GM19239 (cell line): Measurements from ENCODE around the gene MTRR.

Experiments
- DNase-seq: peaks from one replicate; pipeline ENCODE4 v3.0.0; 2011; ENCODE audit warnings: low spot score; ENCODE audit not compliant: insufficient read length
- FAIRE-seq: peaks from 2 replicates; lab custom pipeline; 2011; peaks lifted over from hg19 to GRCh38; lab: Jason Lieb, UNC

The MTRR gene

GRCh38 chr5:7930011-7930410 lies 61.1 kb downstream of the MTRR start:
- FAIRE-seq (no peak), DNase-seq (no peak)

DNA sequence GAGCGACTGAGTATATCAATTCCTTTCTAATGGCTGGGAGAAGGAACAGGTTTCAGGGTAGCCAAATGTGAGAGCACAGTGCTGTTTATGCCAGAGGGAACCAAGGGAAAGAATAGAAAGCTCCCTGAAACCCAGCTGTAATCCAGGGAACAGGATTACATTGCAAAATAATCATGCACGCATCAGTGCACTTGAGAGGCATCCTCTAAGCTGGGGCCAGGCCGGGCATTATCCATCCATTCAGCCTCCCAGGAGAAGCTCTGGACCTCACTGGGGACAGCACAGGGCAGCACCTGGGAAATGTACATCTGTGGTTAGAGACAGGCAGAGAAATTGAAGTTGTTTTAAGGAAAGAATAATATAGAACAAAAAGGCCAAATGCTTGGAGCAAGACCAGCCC lies 72.7 kb downstream of the MTRR start:
- no peak for FAIRE-seq
- no peak for DNase-seq

DNA sequence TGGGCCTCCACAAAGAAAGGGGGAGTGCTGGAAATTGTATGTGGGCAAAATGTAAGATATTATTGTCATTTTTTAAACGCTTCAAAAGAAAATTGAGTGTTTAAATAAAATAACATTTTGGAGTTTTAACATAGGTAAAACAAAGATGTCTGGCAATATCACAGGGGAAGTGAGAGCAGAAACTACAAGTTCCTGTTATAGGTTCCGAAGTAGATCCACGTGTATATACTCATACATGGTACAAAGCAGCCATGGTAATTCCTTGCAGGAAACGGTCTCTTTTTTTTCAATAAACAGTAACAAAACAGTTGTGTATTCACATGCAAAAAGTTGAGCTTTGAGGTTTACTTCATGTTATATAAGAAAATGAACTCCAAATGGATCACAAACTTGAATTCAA lies 78.4 kb downstream of the MTRR start:
- no peak for DNase-seq
- no peak for FAIRE-seq
